GM19455 (cell line): ENCODE data around the gene SPEM1.
A peak's percentile ranks its signal among the peaks of the same experiment; 100 is the strongest.

Experiments
- ATAC-seq: cut with Tn5 transposase; IDR thresholded peaks from one replicate; pipeline ENCODE4 v1.9.1; 2021; ENCODE audit not compliant: unreplicated experiment

Gene SPEM1

GRCh38 chr17:7417056-7417655 is 3.0 kb upstream of the SPEM1 start:
- no peak for ATAC-seq

GRCh38 chr17:7418472-7419152 is 1.5 kb upstream of the SPEM1 start:
- no peak for ATAC-seq

- no peak for ATAC-seq
These were observed 1.1 kb downstream of the SPEM1 start for GRCh38 chr17:7421186-7421585.

- ATAC-seq = no peak
These were observed 3.6 kb downstream of the SPEM1 start for GRCh38 chr17:7423679-7424078.

- no peak for ATAC-seq
These were observed 5.2 kb downstream of the SPEM1 start, which contains the start of gene SPEM2 for GRCh38 chr17:7425316-7425715. TSS of gene SPEM2 (plus strand) at chr17:7425616. CDS start at chr17:7425689, 73 bp downstream.

GRCh38 chr17:7425756-7426155 is 5.6 kb downstream of the SPEM1 start:
- no peak for ATAC-seq

GRCh38 chr17:7426203-7426863 is 6.2 kb downstream of the SPEM1 start:
- no peak for ATAC-seq

- ATAC-seq = no peak
These were observed 6.9 kb downstream of the SPEM1 start for GRCh38 chr17:7426896-7427489.

GRCh38 chr17:7427549-7427948 is 7.4 kb downstream of the SPEM1 start:
- ATAC-seq = no peak

- no peak for ATAC-seq
These were observed 8.4 kb downstream of the SPEM1 start, which contains the start of gene SPEM3 for GRCh38 chr17:7428557-7428956. TSS of gene SPEM3 (plus strand) at chr17:7428857. CDS start at chr17:7428903, 46 bp downstream.

- ATAC-seq = no peak
These were observed 9.6 kb downstream of the SPEM1 start for GRCh38 chr17:7429722-7430121.

GRCh38 chr17:7431231-7431630 is 11.1 kb downstream of the SPEM1 start:
- ATAC-seq = no peak

- ATAC-seq = no peak
These were observed 12.2 kb downstream of the SPEM1 start for GRCh38 chr17:7432296-7432695.

GRCh38 chr17:7435676-7436555 is 15.8 kb downstream of the SPEM1 start:
- ATAC-seq = peak; percentile 22

GRCh38 chr17:7436556-7437368 is 16.6 kb downstream of the SPEM1 start:
- ATAC-seq = peak; percentile 30

- peak; percentile 1 for ATAC-seq
These were observed 17.3 kb downstream of the SPEM1 start for GRCh38 chr17:7437369-7437863.

GRCh38 chr17:7437950-7438614 is 18.0 kb downstream of the SPEM1 start:
- ATAC-seq = no peak

GRCh38 chr17:7438656-7439460 is 18.7 kb downstream of the SPEM1 start:
- ATAC-seq = no peak
